Stimulated activated CD8-positive, alpha-beta memory T cell treated with anti-CD3 and anti-CD28 coated beads, Interleukin-7, amount 100 ng/mL, for 1 hour (primary cell): ENCODE results near the gene PNLIP.

Source experiments
- DNase-seq, 2 donors: peaks; one replicate each; pipeline ENCODE4 v3.0.0-alpha.2; 2020; ENCODE audit warnings: low read depth in 2 of 2

The PNLIP gene

DNA sequence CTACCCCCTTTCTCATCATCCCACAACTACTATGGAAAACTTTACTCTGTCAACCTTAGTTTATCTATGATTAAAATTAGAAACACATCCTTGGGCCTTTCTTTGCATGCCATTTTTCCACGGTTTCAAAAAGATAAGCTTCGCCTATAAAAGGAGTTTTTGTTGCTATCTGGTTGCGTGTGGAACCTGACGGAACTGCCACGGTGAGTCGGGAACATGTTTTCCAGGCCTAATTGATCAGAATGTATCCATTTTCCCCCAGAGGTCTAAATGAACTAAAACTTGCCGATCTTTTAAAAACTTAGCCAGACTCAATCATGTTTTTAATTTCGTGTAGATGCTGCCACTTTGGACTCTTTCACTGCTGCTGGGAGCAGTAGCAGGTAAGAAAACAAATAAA lies at the start of gene PNLIP:
TSS of gene PNLIP (plus strand) at position 176 of the 400 bp plus-strand sequence. CDS start at position 338, 162 bp downstream.
- DNase-seq = no peak

DNA sequence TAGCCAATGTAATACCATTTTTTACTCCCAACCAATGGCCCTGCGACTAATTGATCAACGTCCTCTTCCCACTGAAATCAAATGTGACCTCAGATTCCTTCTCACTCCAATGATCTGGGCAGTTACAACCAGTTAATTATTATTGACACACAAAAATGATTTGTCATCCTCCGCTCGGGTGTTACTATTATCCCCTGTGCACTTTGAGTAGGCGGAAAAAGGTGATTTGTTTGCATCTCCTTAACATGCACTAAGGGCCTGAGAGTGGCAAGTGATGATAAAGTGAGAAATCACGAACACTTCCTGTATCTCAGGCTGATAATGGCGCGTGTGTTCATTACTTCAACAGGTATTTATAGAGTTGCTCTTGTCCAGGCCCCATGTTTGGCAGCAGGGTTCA lies 40.9 kb upstream of the PNLIP start:
- DNase-seq = no peak

GRCh38 chr10:116510565-116510964 lies 35.2 kb upstream of the PNLIP start:
- no peak for DNase-seq

- no peak for DNase-seq
Observed at GRCh38 chr10:116511365-116511764, 34.4 kb upstream of the PNLIP start.

GRCh38 chr10:116521424-116522290 lies 24.1 kb upstream of the PNLIP start:
- DNase-seq = no peak

GRCh38 chr10:116522803-116523381 lies 22.8 kb upstream of the PNLIP start:
- DNase-seq = no peak

DNA sequence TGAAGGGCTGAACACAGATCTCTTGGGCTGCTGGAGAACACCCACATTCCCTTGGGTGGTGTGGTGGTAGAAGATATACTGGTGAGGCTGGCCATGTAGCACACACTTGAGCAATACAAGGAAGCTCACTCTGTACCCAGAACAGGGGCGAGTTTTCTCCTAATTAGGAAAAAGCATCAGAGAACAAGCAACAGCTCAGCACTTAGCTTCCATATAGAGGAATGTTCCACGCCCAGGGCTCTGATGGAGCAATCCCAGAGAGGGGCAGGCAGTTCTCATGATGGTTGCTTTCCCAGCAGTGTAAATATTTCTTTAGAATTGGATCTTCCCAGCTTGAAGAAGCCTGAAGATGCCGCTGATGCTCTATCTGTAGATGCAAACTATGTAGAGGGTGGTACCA lies 21.0 kb upstream of the PNLIP start:
- DNase-seq = no peak

- DNase-seq = no peak
Observed at GRCh38 chr10:116526219-116526618, 19.5 kb upstream of the PNLIP start.

DNA sequence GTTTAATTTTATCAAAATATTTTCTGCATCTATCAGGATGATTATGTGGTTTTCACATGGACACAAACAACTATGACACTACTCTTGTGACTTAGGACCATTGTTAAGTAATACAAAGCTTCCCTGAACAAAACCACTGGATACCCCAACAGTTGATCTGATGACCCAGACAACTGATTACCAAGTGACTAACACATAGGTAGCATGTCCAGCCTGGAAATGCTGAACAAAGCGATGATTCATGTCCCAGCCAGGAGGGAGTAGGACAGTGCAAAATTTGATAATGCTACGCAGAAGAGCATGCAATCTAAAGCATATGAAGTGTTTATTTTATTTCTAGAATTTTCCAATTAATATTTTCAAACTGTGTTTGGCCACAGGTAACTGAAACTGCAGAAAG lies 8.9 kb upstream of the PNLIP start:
- no peak for DNase-seq

GRCh38 chr10:116538456-116538855 lies 7.3 kb upstream of the PNLIP start:
- DNase-seq = no peak

DNA sequence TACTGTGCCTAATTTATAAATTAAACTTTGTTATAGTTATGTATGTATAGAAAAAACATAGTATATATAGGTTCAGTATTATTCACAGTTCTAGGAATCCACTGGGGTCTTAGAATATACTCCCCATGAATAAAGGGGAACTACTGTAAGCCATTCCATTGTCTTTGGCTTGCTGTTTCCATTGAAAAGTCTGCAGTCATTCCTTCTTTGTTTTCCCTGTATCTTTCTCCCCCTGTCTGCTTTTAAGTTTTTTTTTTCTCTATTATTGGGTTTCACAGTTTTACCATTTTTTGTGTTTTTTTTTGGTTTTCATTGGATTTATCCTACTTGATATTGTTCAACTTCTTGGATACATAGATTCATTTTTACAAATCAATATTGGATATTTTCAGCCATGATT lies 6.7 kb upstream of the PNLIP start:
- DNase-seq = no peak

GRCh38 chr10:116540814-116541213 lies 4.9 kb upstream of the PNLIP start:
- no peak for DNase-seq

DNA sequence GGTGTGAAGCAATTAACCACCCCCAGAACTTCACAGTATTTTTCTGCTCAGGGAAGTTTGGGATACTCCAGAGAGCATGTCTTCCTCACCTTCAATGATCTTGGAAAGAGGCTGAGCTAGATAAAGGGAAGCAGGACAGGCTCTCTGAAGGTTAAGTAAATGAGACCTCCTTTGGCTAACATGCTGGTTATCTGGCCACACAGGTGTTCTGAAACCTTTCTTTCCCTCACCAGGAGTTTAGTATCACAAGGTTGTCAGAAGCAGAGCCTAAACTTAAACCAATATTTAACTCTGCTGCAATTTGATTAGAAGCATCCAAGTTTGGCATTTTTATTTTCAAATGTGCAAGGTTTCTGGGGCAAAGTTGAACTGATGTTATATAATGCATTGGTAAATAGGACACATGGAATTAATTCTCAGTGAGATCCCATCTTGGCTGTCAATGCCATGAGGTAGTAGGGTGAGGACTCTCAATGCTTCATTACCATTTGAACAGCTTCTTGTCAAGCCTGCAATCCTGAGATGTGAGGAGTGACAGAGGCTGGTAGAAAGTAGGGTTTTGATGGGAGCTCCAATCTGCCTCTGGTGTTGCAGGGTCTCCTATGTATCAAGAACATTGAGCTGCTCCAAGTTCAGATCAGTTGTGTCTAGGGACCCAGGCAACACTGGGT lies 3.6 kb upstream of the PNLIP start:
- DNase-seq = no peak

DNA sequence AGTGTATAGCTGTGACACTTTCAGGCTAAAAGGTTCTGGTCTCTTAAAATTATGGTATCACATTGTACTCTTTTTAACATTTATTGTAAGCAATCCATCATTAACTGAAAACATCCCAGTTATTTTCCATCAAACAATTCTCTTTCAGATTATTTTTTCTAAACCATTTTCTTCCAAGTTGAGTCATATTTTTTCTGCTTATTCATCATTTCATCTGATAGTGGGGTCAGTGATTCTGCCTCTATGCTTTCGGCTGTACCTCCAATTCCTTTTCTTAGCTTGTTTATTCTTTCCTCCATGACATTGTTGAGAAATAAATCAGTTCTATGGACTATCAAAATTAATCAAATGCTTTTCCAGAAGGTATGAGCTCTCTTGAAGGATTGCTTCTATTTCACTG lies 609 bp upstream of the PNLIP start:
- DNase-seq = no peak

- DNase-seq = no peak
Observed at GRCh38 chr10:116548301-116548700, 2.6 kb downstream of the PNLIP start.

DNA sequence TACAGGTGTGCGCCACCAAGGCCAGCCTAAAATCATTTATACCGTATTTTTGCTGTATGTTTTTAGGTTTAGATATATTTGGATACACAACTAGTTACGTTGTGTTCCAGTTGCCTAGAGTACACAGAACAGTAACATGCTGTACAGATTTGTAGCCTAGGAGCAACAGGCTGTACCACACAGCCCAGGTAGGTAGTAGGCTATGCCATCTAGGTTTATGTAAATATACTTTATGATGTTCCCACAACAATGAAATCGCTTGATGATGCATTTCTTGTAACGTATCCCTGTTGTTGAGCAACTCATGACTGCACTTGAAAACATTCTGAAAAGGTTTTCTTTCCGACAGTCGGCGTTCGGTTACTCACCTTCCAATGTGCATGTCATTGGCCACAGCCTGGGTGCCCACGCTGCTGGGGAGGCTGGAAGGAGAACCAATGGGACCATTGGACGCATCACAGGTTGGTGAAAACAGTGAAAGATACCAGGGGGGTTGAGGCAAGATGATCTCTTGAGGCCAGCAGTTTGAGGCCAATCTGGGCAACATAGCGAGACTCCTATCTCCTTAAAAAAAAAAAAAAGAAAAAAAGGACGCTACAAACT lies 7.7 kb downstream of the PNLIP start:
- no peak for DNase-seq

- DNase-seq = no peak
Observed at GRCh38 chr10:116554628-116555027, 8.9 kb downstream of the PNLIP start.

DNA sequence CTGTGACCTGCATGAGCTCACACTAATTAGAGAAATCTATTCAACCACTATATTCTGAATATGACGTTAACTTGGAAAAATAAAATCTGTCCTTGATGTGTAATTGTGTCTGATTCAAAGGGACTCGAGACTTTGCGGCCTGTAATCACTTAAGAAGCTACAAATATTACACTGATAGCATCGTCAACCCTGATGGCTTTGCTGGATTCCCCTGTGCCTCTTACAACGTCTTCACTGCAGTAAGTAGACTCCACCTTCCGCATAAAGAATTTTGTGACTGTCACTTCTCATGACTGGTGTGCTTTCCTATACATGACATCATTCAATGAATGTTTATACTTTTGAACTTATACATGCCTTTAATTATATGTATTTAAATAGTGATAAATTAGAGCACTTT lies 10.1 kb downstream of the PNLIP start:
- no peak for DNase-seq

GRCh38 chr10:116557305-116557880 lies 11.7 kb downstream of the PNLIP start:
- no peak for DNase-seq

GRCh38 chr10:116565534-116565933 lies 19.8 kb downstream of the PNLIP start:
- no peak for DNase-seq

DNA sequence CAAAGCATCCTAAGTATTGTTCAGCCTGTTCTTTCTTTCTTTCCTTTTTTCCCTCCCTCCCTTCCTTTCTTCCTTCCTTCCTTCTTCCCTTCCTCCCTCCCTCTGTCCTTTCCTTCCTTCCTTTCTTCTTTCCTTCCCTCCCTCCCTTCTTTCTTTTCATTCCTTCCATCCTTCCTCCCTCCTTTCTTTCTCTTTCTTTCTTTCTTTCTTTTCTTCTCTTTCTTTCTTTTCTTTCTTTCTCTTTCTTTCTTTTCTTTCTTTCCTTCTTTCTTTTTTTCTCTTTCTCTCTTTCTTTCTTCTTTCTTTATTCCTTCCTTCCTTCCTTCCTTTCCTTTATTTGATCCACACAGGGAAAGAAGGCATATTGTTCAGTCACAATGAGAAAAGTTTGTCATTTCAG lies 21.2 kb downstream of the PNLIP start:
- no peak for DNase-seq

GRCh38 chr10:116567335-116567734 lies 21.6 kb downstream of the PNLIP start:
- DNase-seq = no peak
